ENCODE results near the gene SLC7A1.
A peak's percentile ranks its signal among the peaks of the same experiment; 100 is the strongest.

The SLC7A1 gene

GRCh38 chr13:29534083-29534482, 61.4 kb downstream of the SLC7A1 start:
- no peaks in the 10 kb centered on the region for H3K9me3 ChIP-seq (ENCODE audit: control insufficient read depth, low read length)
- H3K23ac ChIP-seq (ENCODE audit: low read length in 2 of 2): no peak overlapping the region
- no peak overlapping the region for H3K4me2 ChIP-seq (ENCODE audit: low read length, poor library complexity, severe bottlenecking)
- peaks cover 7% of the 10 kb centered on the region for H3K4me1 ChIP-seq (ENCODE audit: control insufficient read depth, insufficient read depth, low read depth, low read length)
- no peak for DNase-seq
- H2BK120ac ChIP-seq (ENCODE audit: low read depth, low read length): no peak overlapping the region
- H3K14ac ChIP-seq (ENCODE audit: low read length in 2 of 2): no peak overlapping the region
- no peaks in the 10 kb centered on the region for H3K27me3 ChIP-seq (ENCODE audit: control insufficient read depth in 1 of 2, insufficient read depth in 1 of 2, low read length in 2 of 2)
- H3K79me1 ChIP-seq (replicated peaks; ENCODE audit: low read length, poor library complexity, severe bottlenecking): peaks cover 53% of the 10 kb centered on the region
- no peak overlapping the region for H2AK5ac ChIP-seq (ENCODE audit: low read length, severe bottlenecking)
- H2BK12ac ChIP-seq (ENCODE audit: low read length in 2 of 2): no peak overlapping the region
- no peak overlapping the region for H3K18ac ChIP-seq (ENCODE audit: low read depth in 1 of 2, low read length in 2 of 2)
- no peak overlapping the region for H3K4me3 ChIP-seq (ENCODE audit: insufficient read depth in 1 of 2, low read depth in 1 of 2, low read length in 2 of 2)
- H2BK15ac ChIP-seq (ENCODE audit: low read depth, poor library complexity, severe bottlenecking): no peak overlapping the region
- 92% methylated on average over 3 of the region's 4 CpGs for WGBS
- no peak overlapping the region for H4K8ac ChIP-seq (ENCODE audit: low read length)
- no peak overlapping the region for H4K91ac ChIP-seq (ENCODE audit: low read length)
- H3K9ac ChIP-seq (ENCODE audit: low read length): no peak overlapping the region
- no peak overlapping the region for H3K4ac ChIP-seq (ENCODE audit: low read depth in 1 of 2, low read length in 2 of 2)
- H3K27ac ChIP-seq (ENCODE audit: low read length, poor library complexity, severe bottlenecking): no peak overlapping the region
- H3K36me3 ChIP-seq (ENCODE audit: control insufficient read depth in 1 of 2, insufficient read depth in 2 of 2, low read depth in 1 of 2, low read length in 2 of 2): peaks cover 42 to 53% of the 10 kb centered on the region in 2 experiments
- no peak overlapping the region for H2BK5ac ChIP-seq (ENCODE audit: low read depth, low read length, poor library complexity, severe bottlenecking)
- H2AFZ ChIP-seq (ENCODE audit: low read depth, low read length): no peak overlapping the region

DNA sequence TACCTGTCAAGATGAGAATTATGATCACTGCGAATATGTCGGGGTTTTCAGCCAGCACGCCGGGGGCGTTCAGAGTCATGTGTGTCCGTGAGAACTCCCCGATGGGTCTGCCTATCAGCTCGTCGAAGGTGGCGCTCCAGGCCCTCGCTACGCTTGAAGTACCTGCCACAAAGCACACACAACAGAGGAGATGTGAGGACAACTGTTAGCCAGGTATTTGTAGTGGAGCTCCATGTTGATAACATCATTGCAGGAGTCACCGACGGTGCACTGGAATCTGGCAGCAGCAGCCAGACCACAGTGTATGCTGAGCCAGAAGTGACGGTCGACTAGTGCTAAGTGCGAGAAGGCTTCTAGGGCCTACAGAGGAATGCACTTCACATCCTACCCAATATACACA, 62.7 kb downstream of the SLC7A1 start:
- no peak overlapping the region for H3K18ac ChIP-seq (ENCODE audit: low read depth in 1 of 2, low read length in 2 of 2)
- no peak overlapping the region for H4K91ac ChIP-seq (ENCODE audit: low read length)
- H2BK5ac ChIP-seq (ENCODE audit: low read depth, low read length, poor library complexity, severe bottlenecking): no peak overlapping the region
- H3K9me3 ChIP-seq (ENCODE audit: control insufficient read depth, low read length): no peaks in the 10 kb centered on the region
- no peak overlapping the region for H2BK12ac ChIP-seq (ENCODE audit: low read length in 2 of 2)
- no peak overlapping the region for H4K8ac ChIP-seq (ENCODE audit: low read length)
- H3K14ac ChIP-seq (ENCODE audit: low read length in 2 of 2): no peak overlapping the region
- no peak overlapping the region for H2BK15ac ChIP-seq (ENCODE audit: low read depth, poor library complexity, severe bottlenecking)
- H3K23ac ChIP-seq (ENCODE audit: low read length in 2 of 2): no peak overlapping the region
- no peaks in the 10 kb centered on the region for H3K27me3 ChIP-seq (ENCODE audit: control insufficient read depth in 1 of 2, insufficient read depth in 1 of 2, low read length in 2 of 2)
- no peak overlapping the region for H3K4me2 ChIP-seq (ENCODE audit: low read length, poor library complexity, severe bottlenecking)
- no peak overlapping the region for H3K27ac ChIP-seq (ENCODE audit: low read length, poor library complexity, severe bottlenecking)
- no peak overlapping the region for H2AK5ac ChIP-seq (ENCODE audit: low read length, severe bottlenecking)
- H3K9ac ChIP-seq (ENCODE audit: low read length): peak overlapping the region; percentile 25
- H3K4ac ChIP-seq (ENCODE audit: low read depth in 1 of 2, low read length in 2 of 2): no peak overlapping the region
- no peak overlapping the region for H2AFZ ChIP-seq (ENCODE audit: low read depth, low read length)
- WGBS: 93% methylated on average over 17 of the region's 17 CpGs
- peaks cover 49 to 66% of the 10 kb centered on the region in 2 experiments for H3K36me3 ChIP-seq (ENCODE audit: control insufficient read depth in 1 of 2, insufficient read depth in 2 of 2, low read depth in 1 of 2, low read length in 2 of 2)
- H3K4me3 ChIP-seq (ENCODE audit: insufficient read depth in 1 of 2, low read depth in 1 of 2, low read length in 2 of 2): no peak overlapping the region
- DNase-seq: no peak
- H2BK120ac ChIP-seq (ENCODE audit: low read depth, low read length): no peak overlapping the region
- H3K4me1 ChIP-seq (ENCODE audit: control insufficient read depth, insufficient read depth, low read depth, low read length): peaks cover 7% of the 10 kb centered on the region
- H3K79me1 ChIP-seq (replicated peaks; ENCODE audit: low read length, poor library complexity, severe bottlenecking): peaks cover 51% of the 10 kb centered on the region

DNA sequence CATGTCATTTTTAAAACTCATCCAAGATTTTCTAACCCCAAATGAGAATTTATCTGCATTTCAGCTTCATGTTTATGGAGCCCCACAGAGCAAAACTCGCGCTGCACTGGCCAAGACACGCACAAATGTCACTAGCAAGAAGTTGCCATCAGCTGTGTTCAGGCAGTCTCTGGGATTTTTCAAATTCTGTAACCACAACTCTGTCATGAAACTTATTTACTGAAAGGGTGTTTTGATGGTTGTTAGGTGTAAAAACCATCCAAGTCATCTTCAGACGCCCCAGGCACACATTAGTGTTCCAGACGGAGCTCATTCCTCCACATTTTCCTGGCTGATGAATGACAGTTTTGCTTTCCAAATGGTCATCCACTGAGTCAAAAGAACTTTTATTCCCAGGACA, 63.4 kb downstream of the SLC7A1 start:
- peaks cover 6% of the 10 kb centered on the region for H3K4me1 ChIP-seq (ENCODE audit: control insufficient read depth, insufficient read depth, low read depth, low read length)
- no peak overlapping the region for H3K14ac ChIP-seq (ENCODE audit: low read length in 2 of 2)
- peaks cover 47% of the 10 kb centered on the region for H3K79me1 ChIP-seq (replicated peaks; ENCODE audit: low read length, poor library complexity, severe bottlenecking)
- H2BK5ac ChIP-seq (ENCODE audit: low read depth, low read length, poor library complexity, severe bottlenecking): no peak overlapping the region
- no peak overlapping the region for H2BK12ac ChIP-seq (ENCODE audit: low read length in 2 of 2)
- no peak for DNase-seq
- no peak overlapping the region for H2AFZ ChIP-seq (ENCODE audit: low read depth, low read length)
- H4K91ac ChIP-seq (ENCODE audit: low read length): no peak overlapping the region
- H2BK120ac ChIP-seq (ENCODE audit: low read depth, low read length): no peak overlapping the region
- H3K36me3 ChIP-seq (ENCODE audit: control insufficient read depth in 1 of 2, insufficient read depth in 2 of 2, low read depth in 1 of 2, low read length in 2 of 2): peaks cover 52 to 73% of the 10 kb centered on the region in 2 experiments
- H3K9ac ChIP-seq (ENCODE audit: low read length): peak overlapping the region; percentile 43
- H2BK15ac ChIP-seq (ENCODE audit: low read depth, poor library complexity, severe bottlenecking): no peak overlapping the region
- H3K4ac ChIP-seq (ENCODE audit: low read depth in 1 of 2, low read length in 2 of 2): no peak overlapping the region
- H4K8ac ChIP-seq (ENCODE audit: low read length): no peak overlapping the region
- H3K18ac ChIP-seq (ENCODE audit: low read depth in 1 of 2, low read length in 2 of 2): no peak overlapping the region
- no peak overlapping the region for H3K23ac ChIP-seq (ENCODE audit: low read length in 2 of 2)
- WGBS: 89% methylated on average over 5 of the region's 5 CpGs
- no peak overlapping the region for H3K4me3 ChIP-seq (ENCODE audit: insufficient read depth in 1 of 2, low read depth in 1 of 2, low read length in 2 of 2)
- no peaks in the 10 kb centered on the region for H3K9me3 ChIP-seq (ENCODE audit: control insufficient read depth, low read length)
- H2AK5ac ChIP-seq (ENCODE audit: low read length, severe bottlenecking): no peak overlapping the region
- no peak overlapping the region for H3K4me2 ChIP-seq (ENCODE audit: low read length, poor library complexity, severe bottlenecking)
- H3K27me3 ChIP-seq (ENCODE audit: control insufficient read depth in 1 of 2, insufficient read depth in 1 of 2, low read length in 2 of 2): no peaks in the 10 kb centered on the region
- H3K27ac ChIP-seq (ENCODE audit: low read length, poor library complexity, severe bottlenecking): no peak overlapping the region

- H4K91ac ChIP-seq (ENCODE audit: low read length): no peak overlapping the region
- H3K4me1 ChIP-seq (ENCODE audit: control insufficient read depth, insufficient read depth, low read depth, low read length): peaks cover 3% of the 10 kb centered on the region
- H2BK120ac ChIP-seq (ENCODE audit: low read depth, low read length): no peak overlapping the region
- 97% methylated on average over 5 of the region's 5 CpGs for WGBS
- H4K8ac ChIP-seq (ENCODE audit: low read length): no peak overlapping the region
- H3K79me1 ChIP-seq (replicated peaks; ENCODE audit: low read length, poor library complexity, severe bottlenecking): peaks cover 45% of the 10 kb centered on the region
- H3K18ac ChIP-seq (ENCODE audit: low read depth in 1 of 2, low read length in 2 of 2): no peak overlapping the region
- H3K23ac ChIP-seq (ENCODE audit: low read length in 2 of 2): no peak overlapping the region
- H3K4me3 ChIP-seq (ENCODE audit: insufficient read depth in 1 of 2, low read depth in 1 of 2, low read length in 2 of 2): no peak overlapping the region
- H3K14ac ChIP-seq (ENCODE audit: low read length in 2 of 2): no peak overlapping the region
- no peak overlapping the region for H2AFZ ChIP-seq (ENCODE audit: low read depth, low read length)
- H2BK5ac ChIP-seq (ENCODE audit: low read depth, low read length, poor library complexity, severe bottlenecking): no peak overlapping the region
- peaks cover 55 to 76% of the 10 kb centered on the region in 2 experiments for H3K36me3 ChIP-seq (ENCODE audit: control insufficient read depth in 1 of 2, insufficient read depth in 2 of 2, low read depth in 1 of 2, low read length in 2 of 2)
- no peak overlapping the region for H3K4ac ChIP-seq (ENCODE audit: low read depth in 1 of 2, low read length in 2 of 2)
- H3K27me3 ChIP-seq (ENCODE audit: control insufficient read depth in 1 of 2, insufficient read depth in 1 of 2, low read length in 2 of 2): no peaks in the 10 kb centered on the region
- H2BK15ac ChIP-seq (ENCODE audit: low read depth, poor library complexity, severe bottlenecking): no peak overlapping the region
- H2BK12ac ChIP-seq (ENCODE audit: low read length in 2 of 2): no peak overlapping the region
- DNase-seq: no peak
- no peak overlapping the region for H3K4me2 ChIP-seq (ENCODE audit: low read length, poor library complexity, severe bottlenecking)
- no peaks in the 10 kb centered on the region for H3K9me3 ChIP-seq (ENCODE audit: control insufficient read depth, low read length)
- H3K9ac ChIP-seq (ENCODE audit: low read length): no peak overlapping the region
- no peak overlapping the region for H2AK5ac ChIP-seq (ENCODE audit: low read length, severe bottlenecking)
- no peak overlapping the region for H3K27ac ChIP-seq (ENCODE audit: low read length, poor library complexity, severe bottlenecking)
Measured at GRCh38 chr13:29530901-29531300, 64.6 kb downstream of the SLC7A1 start.
